Activated naive CD8-positive, alpha-beta T cell treated with anti-CD3 and anti-CD28 coated beads for 36 hours (primary cell): ENCODE measurements around the gene CFD. TPM values are rescaled to one million over a fixed set of nuclear protein-coding genes. Genes with fewer than 3 reads are reported as not detected.

ENCODE experiments used
- DNase-seq: peaks from one replicate; pipeline ENCODE4 v3.0.0; 2021
- H3K27ac Mint-ChIP-seq: one replicate; pipeline ENCODE4 v1.8.0; 2022; ENCODE audit warnings: mild to moderate bottlenecking, moderate library complexity, mixed read lengths
- H3K27me3 Mint-ChIP-seq: one replicate; pipeline ENCODE4 v1.8.0; 2022; ENCODE audit warnings: mild to moderate bottlenecking, mixed read lengths
- H3K36me3 Mint-ChIP-seq: one replicate; pipeline ENCODE4 v1.8.0; 2021; ENCODE audit warnings: mild to moderate bottlenecking, mixed read lengths
- H3K4me1 Mint-ChIP-seq: one replicate; pipeline ENCODE4 v1.8.0; 2021; ENCODE audit warnings: mixed read lengths
- H3K4me3 Mint-ChIP-seq: one replicate; pipeline ENCODE4 v1.8.0; 2022; ENCODE audit warnings: mild to moderate bottlenecking, moderate library complexity, mixed read lengths
- H3K9me3 Mint-ChIP-seq: one replicate; pipeline ENCODE4 v1.8.0; 2022; ENCODE audit warnings: mixed read lengths
- total RNA-seq, 2 experiments: library from RNA; stranded (reverse); gene quantifications; one replicate each; pipeline ENCODE4 v1.2.3, GENCODE V29; 2021

CFD gene
- total RNA-seq, 2 experiments from 2014 or later = 1.8 TPM

DNA sequence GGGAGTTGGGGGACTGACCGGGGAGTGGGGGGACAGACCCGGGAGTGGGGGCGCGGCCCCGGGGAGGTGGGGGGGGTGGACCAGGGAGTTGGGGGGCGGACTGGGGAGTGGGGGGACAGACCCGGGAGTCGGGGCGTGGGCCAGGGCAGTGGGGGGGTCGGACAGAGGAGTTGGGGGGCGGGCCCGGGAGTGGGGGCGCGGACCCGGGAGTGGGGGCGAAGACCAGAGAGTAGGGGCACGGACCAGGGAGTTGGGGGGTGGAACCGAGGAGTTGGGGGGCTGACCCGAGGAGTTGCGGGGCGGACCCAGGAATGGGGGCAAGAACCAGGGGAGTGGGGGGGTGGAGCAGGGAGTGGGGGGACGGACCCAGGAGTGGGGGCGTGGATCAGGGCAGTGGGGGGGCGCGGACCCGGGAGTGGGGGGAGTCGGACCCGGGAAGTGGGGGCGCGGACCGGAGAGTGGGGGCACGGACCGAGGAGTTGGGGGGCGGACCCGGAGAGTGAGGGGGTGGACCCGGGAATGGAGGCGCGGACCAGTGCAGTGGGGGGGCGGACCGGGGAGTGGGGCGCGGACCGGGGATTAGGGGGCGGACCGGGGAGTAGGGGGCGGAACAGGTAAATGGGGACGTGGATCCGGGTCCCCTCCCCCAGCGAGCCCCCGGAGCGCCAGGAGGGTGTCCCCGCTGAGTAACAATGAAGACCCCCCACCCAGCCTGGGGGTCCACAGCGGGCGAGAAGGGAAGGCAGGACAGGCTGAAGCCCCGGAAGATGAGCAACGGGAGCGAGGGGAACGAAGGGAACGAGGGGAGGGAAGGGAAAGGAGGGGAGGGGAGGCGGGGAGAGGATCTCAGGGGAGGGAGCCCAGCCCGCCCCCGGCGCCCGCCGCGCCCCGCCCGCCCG, 53.0 kb downstream of the CFD start:
- peaks cover 26% of the 10 kb centered on the region for H3K4me1 Mint-ChIP-seq
- H3K9me3 Mint-ChIP-seq = no peaks in the 10 kb centered on the region
- H3K27me3 Mint-ChIP-seq = no peaks in the 10 kb centered on the region
- peak overlapping the region; percentile 91 for H3K27ac Mint-ChIP-seq
- DNase-seq = no peak
- H3K36me3 Mint-ChIP-seq = peaks cover 15% of the 10 kb centered on the region
- H3K4me3 Mint-ChIP-seq = peak overlapping the region; percentile 88

Other genes with a start within 250 kb of the CFD start
- 10 to 100 TPM; 73.3 to 74.6 TPM for gene POLRMT, start 226.1 kb upstream of the CFD start, total RNA-seq
- not detected for gene FGF22, start 219.8 kb upstream of the CFD start, total RNA-seq
- 100 to 1,000 TPM; 106 to 108 TPM for gene RNF126, start 196.4 kb upstream of the CFD start, total RNA-seq
- gene FSTL3, start 183.3 kb upstream of the CFD start, total RNA-seq = 1 to 10 TPM; 6.2 to 6.5 TPM
- not detected for gene PRSS57, start 164.2 kb upstream of the CFD start, total RNA-seq
- not detected for gene PALM, start 150.7 kb upstream of the CFD start, total RNA-seq
- under 1 TPM in 1 of 2 experiments, not detected in 1; 0.10 TPM for gene MISP, start 108.6 kb upstream of the CFD start, total RNA-seq
- gene PTBP1, start 62.2 kb upstream of the CFD start, total RNA-seq = 100 to 1,000 TPM; 799 to 818 TPM
- not detected for gene PLPPR3, start 37.7 kb upstream of the CFD start, total RNA-seq
- not detected for gene AZU1, start 31.8 kb upstream of the CFD start, total RNA-seq
- not detected for gene PRTN3, start 18.7 kb upstream of the CFD start, total RNA-seq
- not detected for gene ELANE, start 7.4 kb upstream of the CFD start, total RNA-seq
- 10 to 100 TPM; 39.8 to 40.3 TPM for gene MED16, start 33.5 kb downstream of the CFD start, total RNA-seq
- not detected for gene RNU6-9, start 33.8 kb downstream of the CFD start, total RNA-seq
- gene R3HDM4, start 53.6 kb downstream of the CFD start, total RNA-seq = 10 to 100 TPM; 50.5 to 51.7 TPM
- 10 to 100 TPM; 12.2 to 13.3 TPM for gene KISS1R, start 57.7 kb downstream of the CFD start, total RNA-seq
- 10 to 100 TPM; 10.2 to 11.8 TPM for gene ARID3A, start 66.4 kb downstream of the CFD start, total RNA-seq
- gene WDR18, start 124.7 kb downstream of the CFD start, total RNA-seq = 100 to 1,000 TPM; 126 to 127 TPM
- not detected for gene GRIN3B, start 140.8 kb downstream of the CFD start, total RNA-seq
- 100 to 1,000 TPM; 136 to 138 TPM for gene TMEM259, start 161.5 kb downstream of the CFD start, total RNA-seq
- gene RNU6-2, start 161.9 kb downstream of the CFD start, total RNA-seq = not detected
- gene CNN2, start 166.9 kb downstream of the CFD start, total RNA-seq = 10 to 100 TPM; 76.0 to 80.5 TPM
- 10 to 100 TPM in 1 of 2 experiments, 1 to 10 TPM in 1; 9.8 to 11.2 TPM for gene ABCA7, start 180.4 kb downstream of the CFD start, total RNA-seq
- gene ARHGAP45, start 207.5 kb downstream of the CFD start, total RNA-seq = 100 to 1,000 TPM; 113 to 122 TPM
- gene POLR2E, start 235.7 kb downstream of the CFD start, total RNA-seq = 100 to 1,000 TPM; 290 to 291 TPM
- 100 to 1,000 TPM; 225 to 231 TPM for gene GPX4, start 244.3 kb downstream of the CFD start, total RNA-seq